ENCODE measurements around the gene MR1. TPM values are rescaled to one million over a fixed set of nuclear protein-coding genes. Genes with fewer than 3 reads are reported as not detected.

MR1 gene
- total and polyA plus RNA-seq, 9 of the 15 experiments (the other 6 are each of a cell fraction or from before 2014, with no cell fraction given) = 9.7 to 21.7 (median 15.6) TPM

DNA sequence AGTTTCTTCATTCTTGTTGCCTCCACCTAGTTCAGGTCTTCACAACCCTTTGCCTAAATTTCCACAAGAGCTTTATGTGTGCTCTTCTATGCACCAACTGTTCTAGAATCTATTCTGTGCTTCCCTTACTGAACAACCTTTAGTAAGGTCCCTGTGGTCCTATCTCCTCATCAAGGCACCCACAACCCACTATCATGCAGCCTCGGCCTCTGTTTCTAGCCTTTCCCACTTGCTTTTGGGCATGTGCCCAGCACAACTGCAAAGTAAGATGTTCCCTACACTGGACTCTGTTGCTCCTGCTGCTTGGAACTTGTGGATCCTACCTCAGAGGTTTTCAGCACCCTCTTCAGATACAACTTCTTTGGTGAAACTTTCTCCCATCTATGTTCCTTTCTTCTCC lies 52.3 kb downstream of the MR1 start (continued):
- TF ChIP-seq ZNF561 (CRISPR knock-in tag; conservative IDR thresholded peaks at IDR 0.05) (no peak), CREB3L1 (IDR thresholded peaks at IDR 0.05; ENCODE audit: borderline replicate concordance, low read depth) (no peak), ATF7 (IDR thresholded peaks at IDR 0.05) (no peak), CBX3 (IDR thresholded peaks at IDR 0.05; ENCODE audit: borderline replicate concordance in 1 of 2, low read length in 2 of 2) (no peak), NONO (IDR thresholded peaks at IDR 0.05; ENCODE audit: low read depth in 2 of 2, low read length in 1 of 2) (no peak), PML (IDR thresholded peaks at IDR 0.05; ENCODE audit: low read length) (no peak), ZNF165 (CRISPR knock-in tag; IDR thresholded peaks at IDR 0.05; ENCODE audit: borderline replicate concordance) (no peak)

DNA sequence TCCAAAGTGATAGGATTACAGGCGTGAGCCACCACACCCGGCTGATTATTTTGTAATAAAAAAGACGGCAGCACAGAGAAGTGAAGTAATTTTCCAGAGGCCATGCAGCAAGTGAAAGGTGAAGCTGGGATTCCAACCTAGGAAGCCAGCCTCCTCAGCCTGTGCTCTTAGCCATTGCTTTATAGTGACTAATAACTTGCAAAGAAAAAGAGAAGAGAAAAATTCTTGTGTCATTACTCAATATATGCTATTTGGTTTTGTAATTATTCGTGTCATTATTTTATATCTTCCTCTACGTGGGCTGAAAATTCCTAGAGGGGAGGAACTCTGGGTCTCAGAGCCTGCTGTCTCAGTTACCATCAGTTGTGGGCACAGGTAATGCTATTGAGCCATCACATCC lies 53.1 kb downstream of the MR1 start:
- Histone ChIP-seq H4K20me1 (replicated peaks; ENCODE audit: control insufficient read depth, insufficient read depth, low read length) (peaks cover 24% of the 10 kb centered on the region), H2AFZ (ENCODE audit: low read depth, low read length) (peak overlapping the region; percentile 96; the same call in 1 of the 2 replicates), H3K4me1 (replicated peaks in 1 of 2; ENCODE audit: control insufficient read depth in 2 of 2, insufficient read depth in 2 of 2, low read length in 2 of 2) (peaks cover 21 to 30% of the 10 kb centered on the region in 2 experiments), H3K27me3 (ENCODE audit: control insufficient read depth in 2 of 2, insufficient read depth in 2 of 2, low read length in 2 of 2) (no peaks in the 10 kb centered on the region), H3K4me3 (no peak overlapping the region), H3K9me1 (ENCODE audit: control insufficient read depth, insufficient read depth, low read length) (no peaks in the 10 kb centered on the region), H3K36me3 (ENCODE audit: control insufficient read depth, insufficient read depth, low read length) (peaks cover 19% of the 10 kb centered on the region), H3K9ac (ENCODE audit: insufficient read depth in 1 of 2, low read depth in 2 of 2, low read length in 2 of 2) (peak overlapping the region in 1 of 2 experiments; percentile 3; a peak in 1 of 4 replicates), H3K27ac (ENCODE audit: extremely low read depth, low read depth, low read length) (peak overlapping the region; percentile 82; the same call in 1 of the 3 replicates), H3K9me3 (replicated peaks; ENCODE audit: control insufficient read depth, insufficient read depth, low read depth, low read length) (no peaks in the 10 kb centered on the region), H3K4me2 (ENCODE audit: insufficient read depth, low read length) (peak overlapping the region; percentile 88), H3K79me2 (ENCODE audit: control insufficient read depth, insufficient read depth, low read length) (peaks cover 37% of the 10 kb centered on the region)
- FAIRE-seq (no peak), ATAC-seq (no peak), DNase-seq (ENCODE audit: extremely low read depth in 1 of 4, low spot score in 3 of 4) (no peak)
- in situ Hi-C loops (cut with MboI) (no loop called here), intact Hi-C loops (cut with micrococcal nuclease) (loop anchor here (5.0 to 10.0 kb wide), 3 partner anchors 160 to 570 kb away; no protein-coding TSS in a partner anchor)
- no TSS peak for BruUV-seq (replicated peaks)
- ChIA-PET POLR2A (interaction anchor here (1.1 to 10.3 kb wide), 4 partner anchors 11 to 66 kb away, joined by 5 to 257 read pairs (median 6); no protein-coding TSS in a partner anchor), CTCF (ENCODE audit: low intra/inter-chr PET ratio) (interaction anchor here (0.7 to 1.4 kb wide), 2 partner anchors 56 to 64 kb away, joined by 3 to 5 read pairs; partner anchors contain the start of gene STX6)
- TF ChIP-seq EP400 (IDR thresholded peaks at IDR 0.05) (no peak), CEBPB (tag; IDR thresholded peaks at IDR 0.05) (peak; percentile 27; the same call in 1 of the 2 replicates), ZNF740 (CRISPR knock-in tag; IDR thresholded peaks at IDR 0.05) (no peak), ZNF740 (tag; IDR thresholded peaks at IDR 0.05) (no peak), TEAD2 (tag; IDR thresholded peaks at IDR 0.05) (0 out of 2 replicates have a peak, but pooled peaks have one; percentile 5), TFAM (CRISPR knock-in tag; conservative IDR thresholded peaks at IDR 0.05) (no peak), SNRNP70 (optimal IDR thresholded peaks at IDR 0.05; ENCODE audit: low read depth, low read length) (no peak), PKNOX1 (IDR thresholded peaks at IDR 0.05) (no peak)
- 44% methylated on average over 5 of the region's 5 CpGs for WGBS (ENCODE audit: insufficient coverage, low coverage, missing lambda C conversion rate)
